Hepatocyte (in vitro differentiated cells): ENCODE results near the gene ZSCAN31. TPM values are rescaled to one million over a fixed set of nuclear protein-coding genes. Genes with fewer than 3 reads are reported as not detected.

Source experiments
- DNase-seq: peaks from one replicate; pipeline ENCODE4 v3.0.0-alpha.2; 2016; ENCODE audit warnings: low spot score
- H2AFZ ChIP-seq: fragments of 200-600 bp; sonication (generic); 2 replicates; pipeline ENCODE4 v1.6.0; 2016; ENCODE audit warnings: antibody characterized with exemption, mild to moderate bottlenecking
- H3K27ac ChIP-seq: fragments of 200-600 bp; sonication (generic); 2 replicates; pipeline ENCODE4 v1.5.1; 2016; ENCODE audit warnings: mild to moderate bottlenecking
- H3K27me3 ChIP-seq: fragments of 200-600 bp; sonication (generic); 2 replicates; pipeline ENCODE4 v1.6.1; 2016
- H3K36me3 ChIP-seq: fragments of 200-600 bp; sonication (generic); replicated peaks from 2 replicates; pipeline ENCODE4 v1.5.1; 2016; ENCODE audit warnings: low read depth; ENCODE audit not compliant: insufficient read depth
- H3K4me1 ChIP-seq: fragments of 200-600 bp; sonication (generic); 2 replicates; pipeline ENCODE4 v1.5.1; 2016; ENCODE audit warnings: mild to moderate bottlenecking, moderate library complexity; ENCODE audit not compliant: insufficient read depth
- H3K4me2 ChIP-seq: fragments of 200-600 bp; sonication (generic); 2 replicates; pipeline ENCODE4 v1.6.0; 2016
- H3K4me3 ChIP-seq: fragments of 200-600 bp; sonication (generic); 2 replicates; pipeline ENCODE4 v1.5.1; 2016; ENCODE audit warnings: mild to moderate bottlenecking
- H3K79me2 ChIP-seq: fragments of 200-600 bp; sonication (generic); 2 replicates; pipeline ENCODE4 v1.6.0; 2017; ENCODE audit warnings: mild to moderate bottlenecking
- H3K9me2 ChIP-seq: fragments of 200-600 bp; sonication (generic); replicated peaks from 2 replicates; pipeline ENCODE4 v1.6.0; 2017; ENCODE audit warnings: mild to moderate bottlenecking; ENCODE audit not compliant: insufficient read depth
- H3K9me3 ChIP-seq: fragments of 200-600 bp; sonication (generic); 2 replicates; pipeline ENCODE4 v1.5.1; 2016; ENCODE audit warnings: low read depth, mild to moderate bottlenecking
- H4K20me1 ChIP-seq: fragments of 200-600 bp; sonication (generic); 2 replicates; pipeline ENCODE4 v1.6.0; 2016; ENCODE audit warnings: mild to moderate bottlenecking; ENCODE audit not compliant: insufficient read depth, poor library complexity, severe bottlenecking
- CTCF ChIP-seq: fragments of 200-600 bp; sonication (generic); IDR thresholded peaks from 2 replicates; pipeline ENCODE4 v1.5.1; 2016; ENCODE audit warnings: antibody characterized with exemption, mild to moderate bottlenecking; ENCODE audit not compliant: poor library complexity
- EZH2 ChIP-seq: fragments of 200-600 bp; sonication (generic); IDR thresholded peaks from 2 replicates; pipeline ENCODE4 v1.6.1; 2016; ENCODE audit warnings: antibody characterized with exemption, mild to moderate bottlenecking, borderline replicate concordance
- EZH2phosphoT487 ChIP-seq: fragments of 200-600 bp; sonication (generic); IDR thresholded peaks from one replicate; pipeline ENCODE4 v1.6.1; 2018; ENCODE audit warnings: antibody characterized with exemption, mild to moderate bottlenecking, low read depth, moderate library complexity; ENCODE audit not compliant: unreplicated experiment, severe bottlenecking
- WGBS: methylation state at CpG from one replicate; pipeline ENCODE4 v1.1.6; 2016; ENCODE audit warnings: low lambda C conversion rate; ENCODE audit errors: missing lambda C conversion rate; 5-methylcytosine and 5-hydroxymethylcytosine counted together
- polyA plus RNA-seq: library from polyadenylated mRNA; unstranded; fragments of >200 nt; fragmentation: Nextera tagmentation; extraction: Ambion mirVana; gene quantifications from 2 replicates; pipeline ENCODE4 v1.2.1, GENCODE V29; 2016
- small RNA-seq: library from RNA; depleted of rRNA; stranded (forward); fragments of <200 nt; gene quantifications from one replicate; pipeline ENCODE3, GENCODE V24; 2014
- total RNA-seq: library from RNA; depleted of rRNA; stranded (reverse); fragments of >200 nt; gene quantifications from 2 replicates; pipeline ENCODE4 v1.2.3, GENCODE V29; 2014

The ZSCAN31 gene
- total and polyA plus RNA-seq, 2 experiments from 2014 or later = 1.8 to 4.6 TPM

DNA sequence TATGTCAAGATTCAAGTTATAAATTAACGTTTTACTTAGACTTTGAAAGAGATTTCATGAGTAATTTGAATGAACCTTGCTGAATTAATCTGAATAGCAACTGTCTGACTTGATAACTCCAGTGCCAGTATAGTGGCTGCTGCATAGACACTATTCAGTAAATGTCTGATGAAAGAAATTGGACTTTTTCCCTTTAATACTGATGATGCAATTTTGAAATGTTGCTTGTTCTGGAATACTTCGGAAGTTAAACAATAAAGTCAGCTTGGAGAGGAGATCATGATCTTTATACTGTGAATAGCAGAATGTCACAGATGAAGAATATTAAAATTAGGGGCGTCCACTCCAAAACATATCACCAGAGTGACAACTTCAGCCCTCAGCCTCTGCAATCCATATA, 58.2 kb downstream of the ZSCAN31 start:
- no peaks in the 10 kb centered on the region for H3K27me3 ChIP-seq
- TF ChIP-seq EZH2phosphoT487 = no peak
- no peak for TF ChIP-seq CTCF
- no peak for TF ChIP-seq EZH2
- H4K20me1 ChIP-seq = no peaks in the 10 kb centered on the region
- peaks cover 10% of the 10 kb centered on the region for H3K79me2 ChIP-seq
- no peak overlapping the region for H2AFZ ChIP-seq
- 85% methylated on average over 3 of the region's 3 CpGs for WGBS
- H3K4me1 ChIP-seq = peaks cover 5% of the 10 kb centered on the region
- no peak overlapping the region for H3K27ac ChIP-seq
- no peak overlapping the region for H3K4me2 ChIP-seq
- H3K36me3 ChIP-seq = no peaks in the 10 kb centered on the region
- H3K9me2 ChIP-seq = no peaks in the 10 kb centered on the region
- H3K9me3 ChIP-seq = no peaks in the 10 kb centered on the region
- H3K4me3 ChIP-seq = no peak overlapping the region
- no peak for DNase-seq

- no peaks in the 10 kb centered on the region for H3K4me1 ChIP-seq
- H2AFZ ChIP-seq = no peak overlapping the region
- no peak overlapping the region for H3K4me3 ChIP-seq
- no peak overlapping the region for H3K27ac ChIP-seq
- H3K27me3 ChIP-seq = no peaks in the 10 kb centered on the region
- H3K36me3 ChIP-seq = no peaks in the 10 kb centered on the region
- H3K9me2 ChIP-seq = no peaks in the 10 kb centered on the region
- no peaks in the 10 kb centered on the region for H3K9me3 ChIP-seq
- H3K4me2 ChIP-seq = no peak overlapping the region
- DNase-seq = no peak
- H4K20me1 ChIP-seq = no peaks in the 10 kb centered on the region
- peaks cover 9% of the 10 kb centered on the region for H3K79me2 ChIP-seq
- no peak for TF ChIP-seq EZH2phosphoT487
- no peak for TF ChIP-seq EZH2
- no peak for TF ChIP-seq CTCF
Measured at GRCh38 chr6:28274888-28275287, 61.1 kb downstream of the ZSCAN31 start.

Small RNAs within 50 kb of the gene (small RNA-seq; reads per million reads assigned to genes)
- gene AL021997.1 = not detected
- gene AL021997.2 = not detected

Other genes starting within 250 kb of the ZSCAN31 start
- gene ZSCAN16, start 211.5 kb downstream of the ZSCAN31 start, total RNA-seq = 4.1 and 4.3 TPM in 2 replicates
- gene ZSCAN16, start 211.5 kb downstream of the ZSCAN31 start, polyA plus RNA-seq = 5.4 and 6.7 TPM in 2 replicates
- 18.2 and 21.2 TPM in 2 replicates for gene ZKSCAN8, start 194.3 kb downstream of the ZSCAN31 start, total RNA-seq
- 3.2 and 4.1 TPM in 2 replicates for gene ZKSCAN8, start 194.3 kb downstream of the ZSCAN31 start, polyA plus RNA-seq
- 12.1 and 12.2 TPM in 2 replicates for gene ZSCAN9, start 110.9 kb downstream of the ZSCAN31 start, total RNA-seq
- gene ZSCAN9, start 110.9 kb downstream of the ZSCAN31 start, polyA plus RNA-seq = 7.4 and 8.0 TPM in 2 replicates
- gene ZKSCAN4, start 83.9 kb downstream of the ZSCAN31 start, total RNA-seq = 3.1 and 4.3 TPM in 2 replicates
- 3.1 and 3.5 TPM in 2 replicates for gene ZKSCAN4, start 83.9 kb downstream of the ZSCAN31 start, polyA plus RNA-seq
- 0.17 TPM in 1 of 2 replicates, not detected in the other for gene NKAPL, start 76.9 kb downstream of the ZSCAN31 start, total RNA-seq
- gene NKAPL, start 76.9 kb downstream of the ZSCAN31 start, polyA plus RNA-seq = not detected in 2 replicates
- gene ZSCAN26, start 69.0 kb downstream of the ZSCAN31 start, total RNA-seq = 14.7 and 24.4 TPM in 2 replicates
- gene ZSCAN26, start 69.0 kb downstream of the ZSCAN31 start, polyA plus RNA-seq = 7.6 and 7.8 TPM in 2 replicates
- gene PGBD1, start 54.6 kb downstream of the ZSCAN31 start, total RNA-seq = 5.1 and 6.2 TPM in 2 replicates
- gene PGBD1, start 54.6 kb downstream of the ZSCAN31 start, polyA plus RNA-seq = 2.5 and 3.1 TPM in 2 replicates
- gene ZKSCAN3, start 13.8 kb upstream of the ZSCAN31 start, total RNA-seq = 6.8 and 7.1 TPM in 2 replicates
- 1.9 and 3.1 TPM in 2 replicates for gene ZKSCAN3, start 13.8 kb upstream of the ZSCAN31 start, polyA plus RNA-seq
- gene ZSCAN12, start 63.6 kb upstream of the ZSCAN31 start, total RNA-seq = 5.6 and 6.1 TPM in 2 replicates
- gene ZSCAN12, start 63.6 kb upstream of the ZSCAN31 start, polyA plus RNA-seq = 2.1 and 3.2 TPM in 2 replicates
- 1.9 and 5.6 TPM in 2 replicates for gene ZSCAN23, start 107.3 kb upstream of the ZSCAN31 start, total RNA-seq
- gene ZSCAN23, start 107.3 kb upstream of the ZSCAN31 start, polyA plus RNA-seq = 0.48 and 1.4 TPM in 2 replicates
- gene GPX6, start 179.6 kb upstream of the ZSCAN31 start, total RNA-seq = not detected in 2 replicates
- gene GPX6, start 179.6 kb upstream of the ZSCAN31 start, polyA plus RNA-seq = 0.41 TPM in 1 of 2 replicates, not detected in the other
- gene GPX5, start 189.7 kb upstream of the ZSCAN31 start, total RNA-seq = not detected in 2 replicates
- not detected in 2 replicates for gene GPX5, start 189.7 kb upstream of the ZSCAN31 start, polyA plus RNA-seq